Measurements from ENCODE around the gene LPP.

Gene LPP

GRCh38 chr3:188170461-188171459, 16.8 kb downstream of the LPP start:
- Histone ChIP-seq H3K27ac (ENCODE audit: low read depth, low read length) (no peak overlapping the region), H3K9ac (ENCODE audit: low read depth, low read length) (no peak overlapping the region), H3K9me3 (ENCODE audit: control insufficient read depth, insufficient read depth, low read length) (no peaks in the 10 kb centered on the region), H3K4me3 (ENCODE audit: low read depth, low read length) (no peak overlapping the region), H3K4me1 (ENCODE audit: control insufficient read depth, insufficient read depth, low read length) (peaks cover 24% of the 10 kb centered on the region), H3K27me3 (ENCODE audit: control insufficient read depth, insufficient read depth, low read length) (no peaks in the 10 kb centered on the region), H3K36me3 (ENCODE audit: control insufficient read depth, insufficient read depth, low read length) (no peaks in the 10 kb centered on the region)

GRCh38 chr3:188171682-188172467, 17.9 kb downstream of the LPP start:
- H3K27ac ChIP-seq (ENCODE audit: low read depth, low read length): no peak overlapping the region
- no peaks in the 10 kb centered on the region for H3K36me3 ChIP-seq (ENCODE audit: control insufficient read depth, insufficient read depth, low read length)
- peaks cover 24% of the 10 kb centered on the region for H3K4me1 ChIP-seq (ENCODE audit: control insufficient read depth, insufficient read depth, low read length)
- H3K9ac ChIP-seq (ENCODE audit: low read depth, low read length): no peak overlapping the region
- H3K27me3 ChIP-seq (ENCODE audit: control insufficient read depth, insufficient read depth, low read length): no peaks in the 10 kb centered on the region
- H3K4me3 ChIP-seq (ENCODE audit: low read depth, low read length): no peak overlapping the region
- H3K9me3 ChIP-seq (ENCODE audit: control insufficient read depth, insufficient read depth, low read length): no peaks in the 10 kb centered on the region

- Histone ChIP-seq H3K36me3 (ENCODE audit: control insufficient read depth, insufficient read depth, low read length) (no peaks in the 10 kb centered on the region), H3K4me1 (ENCODE audit: control insufficient read depth, insufficient read depth, low read length) (peaks cover 13% of the 10 kb centered on the region), H3K27me3 (ENCODE audit: control insufficient read depth, insufficient read depth, low read length) (no peaks in the 10 kb centered on the region), H3K27ac (ENCODE audit: low read depth, low read length) (no peak overlapping the region), H3K4me3 (ENCODE audit: low read depth, low read length) (no peak overlapping the region), H3K9ac (ENCODE audit: low read depth, low read length) (no peak overlapping the region), H3K9me3 (ENCODE audit: control insufficient read depth, insufficient read depth, low read length) (no peaks in the 10 kb centered on the region)
Measured at GRCh38 chr3:188174317-188175044, 20.5 kb downstream of the LPP start.

- H3K9ac ChIP-seq (ENCODE audit: low read depth, low read length): no peak overlapping the region
- H3K4me3 ChIP-seq (ENCODE audit: low read depth, low read length): no peak overlapping the region
- peaks cover 11% of the 10 kb centered on the region for H3K4me1 ChIP-seq (ENCODE audit: control insufficient read depth, insufficient read depth, low read length)
- no peaks in the 10 kb centered on the region for H3K36me3 ChIP-seq (ENCODE audit: control insufficient read depth, insufficient read depth, low read length)
- no peaks in the 10 kb centered on the region for H3K9me3 ChIP-seq (ENCODE audit: control insufficient read depth, insufficient read depth, low read length)
- no peaks in the 10 kb centered on the region for H3K27me3 ChIP-seq (ENCODE audit: control insufficient read depth, insufficient read depth, low read length)
- no peak overlapping the region for H3K27ac ChIP-seq (ENCODE audit: low read depth, low read length)
Measured at GRCh38 chr3:188176476-188176875, 22.5 kb downstream of the LPP start.

- Histone ChIP-seq H3K9ac (ENCODE audit: low read depth, low read length) (no peak overlapping the region), H3K4me1 (ENCODE audit: control insufficient read depth, insufficient read depth, low read length) (peaks cover 11% of the 10 kb centered on the region), H3K27ac (ENCODE audit: low read depth, low read length) (no peak overlapping the region), H3K27me3 (ENCODE audit: control insufficient read depth, insufficient read depth, low read length) (no peaks in the 10 kb centered on the region), H3K9me3 (ENCODE audit: control insufficient read depth, insufficient read depth, low read length) (no peaks in the 10 kb centered on the region), H3K36me3 (ENCODE audit: control insufficient read depth, insufficient read depth, low read length) (no peaks in the 10 kb centered on the region), H3K4me3 (ENCODE audit: low read depth, low read length) (no peak overlapping the region)
Measured at GRCh38 chr3:188176884-188177283, 22.9 kb downstream of the LPP start.

GRCh38 chr3:188177721-188178120, 23.8 kb downstream of the LPP start:
- no peak overlapping the region for H3K9ac ChIP-seq (ENCODE audit: low read depth, low read length)
- H3K9me3 ChIP-seq (ENCODE audit: control insufficient read depth, insufficient read depth, low read length): no peaks in the 10 kb centered on the region
- H3K4me1 ChIP-seq (ENCODE audit: control insufficient read depth, insufficient read depth, low read length): peaks cover 11% of the 10 kb centered on the region
- H3K27ac ChIP-seq (ENCODE audit: low read depth, low read length): no peak overlapping the region
- no peaks in the 10 kb centered on the region for H3K27me3 ChIP-seq (ENCODE audit: control insufficient read depth, insufficient read depth, low read length)
- H3K4me3 ChIP-seq (ENCODE audit: low read depth, low read length): no peak overlapping the region
- no peaks in the 10 kb centered on the region for H3K36me3 ChIP-seq (ENCODE audit: control insufficient read depth, insufficient read depth, low read length)

- Histone ChIP-seq H3K9me3 (ENCODE audit: control insufficient read depth, insufficient read depth, low read length) (no peaks in the 10 kb centered on the region), H3K36me3 (ENCODE audit: control insufficient read depth, insufficient read depth, low read length) (no peaks in the 10 kb centered on the region), H3K27ac (ENCODE audit: low read depth, low read length) (no peak overlapping the region), H3K4me1 (ENCODE audit: control insufficient read depth, insufficient read depth, low read length) (peaks cover 11% of the 10 kb centered on the region), H3K9ac (ENCODE audit: low read depth, low read length) (no peak overlapping the region), H3K27me3 (ENCODE audit: control insufficient read depth, insufficient read depth, low read length) (no peaks in the 10 kb centered on the region), H3K4me3 (ENCODE audit: low read depth, low read length) (no peak overlapping the region)
Measured at GRCh38 chr3:188178293-188178936, 24.5 kb downstream of the LPP start.

GRCh38 chr3:188179006-188179966, 25.3 kb downstream of the LPP start:
- Histone ChIP-seq H3K4me1 (ENCODE audit: control insufficient read depth, insufficient read depth, low read length) (peaks cover 13% of the 10 kb centered on the region), H3K9ac (ENCODE audit: low read depth, low read length) (no peak overlapping the region), H3K36me3 (ENCODE audit: control insufficient read depth, insufficient read depth, low read length) (no peaks in the 10 kb centered on the region), H3K27me3 (ENCODE audit: control insufficient read depth, insufficient read depth, low read length) (no peaks in the 10 kb centered on the region), H3K4me3 (ENCODE audit: low read depth, low read length) (no peak overlapping the region), H3K9me3 (ENCODE audit: control insufficient read depth, insufficient read depth, low read length) (no peaks in the 10 kb centered on the region), H3K27ac (ENCODE audit: low read depth, low read length) (no peak overlapping the region)

GRCh38 chr3:188180114-188180513, 26.2 kb downstream of the LPP start:
- Histone ChIP-seq H3K4me3 (ENCODE audit: low read depth, low read length) (no peak overlapping the region), H3K36me3 (ENCODE audit: control insufficient read depth, insufficient read depth, low read length) (no peaks in the 10 kb centered on the region), H3K27ac (ENCODE audit: low read depth, low read length) (no peak overlapping the region), H3K9ac (ENCODE audit: low read depth, low read length) (no peak overlapping the region), H3K9me3 (ENCODE audit: control insufficient read depth, insufficient read depth, low read length) (no peaks in the 10 kb centered on the region), H3K4me1 (ENCODE audit: control insufficient read depth, insufficient read depth, low read length) (peaks cover 20% of the 10 kb centered on the region), H3K27me3 (ENCODE audit: control insufficient read depth, insufficient read depth, low read length) (no peaks in the 10 kb centered on the region)
